Measurements from ENCODE around the gene MTSS2.

MTSS2 gene

GRCh38 chr16:70713824-70714223, 28.0 kb upstream of the MTSS2 start:
- no peak for DNase-seq (ENCODE audit: low read depth in 2 of 2)
- H3K4me3 ChIP-seq (replicated peaks in 1 of 2; ENCODE audit: low read depth in 2 of 2, low read length in 2 of 2) = no peak overlapping the region
- no peak for TF ChIP-seq CTCF (IDR thresholded peaks at IDR 0.05; ENCODE audit: low read depth, low read length)

DNA sequence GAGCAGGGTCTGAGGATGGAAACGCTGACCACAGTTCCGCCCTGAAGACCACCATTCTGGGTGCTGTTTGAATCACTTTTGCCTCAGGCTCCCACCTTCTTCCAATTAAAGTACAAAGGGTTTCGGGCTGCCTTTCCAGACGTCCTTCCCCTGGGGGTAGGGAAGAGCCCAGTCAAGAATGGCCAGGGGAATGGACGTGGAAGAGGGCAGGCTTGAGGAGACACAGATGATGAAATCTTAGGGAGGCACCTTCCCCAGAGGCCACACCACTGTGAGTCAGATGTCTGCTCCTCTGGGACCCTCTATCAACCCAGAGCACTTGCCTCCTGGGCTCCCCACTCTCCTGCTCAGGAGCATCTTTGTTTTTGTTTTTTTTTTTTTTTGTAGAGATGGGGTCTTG, 27.5 kb upstream of the MTSS2 start:
- peak in 1 of 2 donors; percentile 61 for DNase-seq (ENCODE audit: low read depth in 2 of 2)
- no peak for TF ChIP-seq CTCF (IDR thresholded peaks at IDR 0.05; ENCODE audit: low read depth, low read length)
- H3K4me3 ChIP-seq (replicated peaks in 1 of 2; ENCODE audit: low read depth in 2 of 2, low read length in 2 of 2) = no peak overlapping the region

DNA sequence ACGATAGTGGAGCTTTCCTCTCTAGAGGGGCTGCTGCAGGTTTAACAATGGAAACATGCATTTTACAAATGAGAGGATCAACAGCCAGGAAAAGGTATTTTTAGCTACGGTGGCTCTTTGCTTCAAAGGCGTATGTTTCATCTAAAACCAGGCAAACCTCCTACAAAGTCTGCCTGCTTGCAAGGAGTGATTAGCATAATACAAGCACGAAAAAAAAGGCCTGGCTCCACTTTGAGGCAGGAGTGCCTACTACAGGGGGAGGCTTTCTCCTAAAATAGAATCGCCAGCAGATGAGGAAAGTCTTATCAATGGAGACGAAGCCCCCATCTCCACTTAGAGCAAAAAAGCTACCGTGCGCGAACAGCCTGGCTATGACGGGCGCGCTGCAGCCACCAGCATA, 27.1 kb upstream of the MTSS2 start:
- no peak for TF ChIP-seq CTCF (IDR thresholded peaks at IDR 0.05; ENCODE audit: low read depth, low read length)
- no peak for DNase-seq (ENCODE audit: low read depth in 2 of 2)
- no peak overlapping the region for H3K4me3 ChIP-seq (replicated peaks in 1 of 2; ENCODE audit: low read depth in 2 of 2, low read length in 2 of 2)

DNA sequence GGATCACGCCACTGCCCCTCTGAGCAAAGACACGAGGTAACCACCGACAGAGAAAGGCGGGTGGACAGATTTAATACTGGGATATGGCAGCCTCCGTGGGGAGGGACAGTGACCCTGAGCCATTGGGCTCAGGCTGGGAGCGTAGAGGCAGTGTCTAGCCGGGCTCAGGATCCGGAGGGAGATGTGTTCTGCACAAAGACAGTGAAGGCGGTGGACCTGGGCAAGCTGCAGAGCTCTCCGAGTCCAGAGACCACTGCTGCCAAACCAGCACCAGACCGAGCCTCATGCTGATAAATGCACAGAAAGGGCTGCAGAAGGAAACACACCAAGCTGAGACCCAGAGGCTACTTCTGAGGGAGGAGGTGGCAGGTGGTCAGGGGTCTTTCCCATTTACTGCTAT, 26.5 kb upstream of the MTSS2 start:
- no peak for TF ChIP-seq CTCF (IDR thresholded peaks at IDR 0.05; ENCODE audit: low read depth, low read length)
- no peak for DNase-seq (ENCODE audit: low read depth in 2 of 2)
- no peak overlapping the region for H3K4me3 ChIP-seq (replicated peaks in 1 of 2; ENCODE audit: low read depth in 2 of 2, low read length in 2 of 2)

DNA sequence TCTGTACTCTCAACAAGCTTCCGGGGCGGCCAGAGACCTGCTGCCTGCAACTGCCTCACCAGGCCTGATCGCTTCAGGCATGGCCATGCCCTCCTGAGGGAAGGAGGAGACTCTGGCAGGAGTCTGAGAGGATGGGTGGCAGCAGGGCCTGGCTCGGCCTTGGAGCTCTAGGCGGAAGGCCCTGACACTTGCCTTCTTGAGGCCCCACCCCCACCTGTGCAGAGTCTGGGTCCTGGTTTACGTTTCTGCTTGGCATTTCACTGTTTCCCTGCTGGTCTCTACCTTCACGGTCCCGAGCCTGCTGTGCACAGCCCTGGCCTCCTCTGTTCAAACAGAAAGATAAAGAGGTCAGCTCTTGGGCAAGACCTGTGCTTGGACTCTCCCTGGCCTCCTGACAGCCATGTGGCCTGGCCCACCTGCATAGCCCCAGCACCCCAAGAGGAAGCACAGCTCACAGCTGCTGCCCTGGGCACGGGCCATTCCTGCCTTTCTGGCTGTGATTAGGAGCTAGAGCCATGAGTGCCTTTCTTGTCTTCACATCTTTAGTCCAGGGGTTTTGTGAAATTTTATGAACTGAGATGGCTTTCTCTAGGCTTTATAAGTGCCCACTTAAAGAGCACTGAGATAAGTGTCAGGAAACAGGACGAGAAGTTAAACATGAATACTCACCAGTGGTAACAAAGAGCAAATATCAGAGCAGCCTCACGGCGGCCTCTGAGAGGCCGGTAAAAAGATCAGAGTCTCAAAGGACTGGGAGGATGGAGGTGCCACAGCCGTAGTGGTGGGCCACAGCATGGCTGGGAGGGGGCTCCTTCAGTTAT, 25.6 kb upstream of the MTSS2 start:
- H3K4me3 ChIP-seq (replicated peaks in 1 of 2; ENCODE audit: low read depth in 2 of 2, low read length in 2 of 2) = no peak overlapping the region
- TF ChIP-seq CTCF (IDR thresholded peaks at IDR 0.05; ENCODE audit: low read depth, low read length) = no peak
- DNase-seq (ENCODE audit: low read depth in 2 of 2) = no peak

DNA sequence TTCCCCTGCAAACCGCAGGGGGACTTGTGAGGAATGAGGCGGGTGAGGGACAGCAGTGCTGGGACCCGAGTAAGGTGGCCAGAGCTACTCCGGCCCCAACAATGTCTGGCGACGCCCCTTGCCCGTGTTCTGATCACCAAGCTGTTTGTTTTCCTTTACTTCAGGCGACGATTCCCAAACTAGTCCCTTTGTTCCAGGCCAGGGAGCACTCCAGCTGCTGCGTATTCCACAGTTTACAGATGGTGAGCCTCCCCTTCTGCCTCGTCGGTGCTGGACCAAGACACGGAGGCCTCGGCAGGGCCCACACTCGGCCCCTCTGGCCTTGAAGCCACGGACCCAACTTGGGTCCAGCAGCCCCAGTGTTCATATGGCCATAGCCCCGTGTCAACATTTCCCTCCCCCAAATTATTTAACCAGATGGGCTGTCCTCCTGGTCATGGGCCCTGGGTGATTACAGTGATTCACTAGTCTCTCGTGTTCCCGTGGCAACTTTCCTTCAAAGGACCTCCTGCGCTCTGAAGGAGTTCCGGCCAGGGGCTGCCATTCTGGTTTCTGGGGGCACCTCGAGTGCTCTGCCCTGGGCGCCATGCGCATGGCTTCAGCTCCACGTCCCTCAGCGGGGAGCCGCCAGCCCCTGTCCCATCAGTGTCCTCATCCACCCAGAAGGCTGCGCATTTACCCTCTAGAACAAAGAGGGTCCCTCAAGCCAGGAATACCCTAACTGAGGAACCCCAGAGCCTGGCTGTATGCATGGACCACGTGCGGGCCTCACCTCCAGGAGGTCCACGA, 24.8 kb upstream of the MTSS2 start:
- TF ChIP-seq CTCF (IDR thresholded peaks at IDR 0.05; ENCODE audit: low read depth, low read length) = no peak
- DNase-seq (ENCODE audit: low read depth in 2 of 2) = no peak
- no peak overlapping the region for H3K4me3 ChIP-seq (replicated peaks in 1 of 2; ENCODE audit: low read depth in 2 of 2, low read length in 2 of 2)
